ENCODE results near the gene ARMH3.
"Not testable (repeated sequence)": the region's sequence is repeated elsewhere in the genome, so short reads cannot be mapped to it uniquely, and the experiment has no call there.

The ARMH3 gene

GRCh38 chr10:102055647-102056419 lies at the start of gene ARMH3:
Gene ARMH3 (minus strand): TSS chr10:102056173. CDS start chr10:102040114, 16,059 bp downstream.
- DNase-seq (ENCODE audit: low spot score), result peak; percentile 96

- DNase-seq (ENCODE audit: low spot score), result no peak
Measured at GRCh38 chr10:102102421-102102820, 46.4 kb upstream of the ARMH3 start.

GRCh38 chr10:102101152-102101551 lies 45.2 kb upstream of the ARMH3 start:
- DNase-seq (ENCODE audit: low spot score), result no peak

- no peak for DNase-seq (ENCODE audit: low spot score)
Measured at GRCh38 chr10:102096449-102096848, 40.5 kb upstream of the ARMH3 start.

- no peak for DNase-seq (ENCODE audit: low spot score)
Measured at GRCh38 chr10:102090772-102091171, 34.8 kb upstream of the ARMH3 start.

GRCh38 chr10:102086196-102086595 lies 30.2 kb upstream of the ARMH3 start:
- no peak for DNase-seq (ENCODE audit: low spot score)

- DNase-seq (ENCODE audit: low spot score), result no peak
Measured at GRCh38 chr10:102085336-102085735, 29.4 kb upstream of the ARMH3 start.

- no peak for DNase-seq (ENCODE audit: low spot score)
Measured at GRCh38 chr10:102083541-102083940, 27.6 kb upstream of the ARMH3 start.

- peak; percentile 80 for DNase-seq (ENCODE audit: low spot score)
Measured at GRCh38 chr10:102072673-102073527, 16.9 kb upstream of the ARMH3 start.

- DNase-seq (ENCODE audit: low spot score), result no peak
Measured at GRCh38 chr10:102069071-102069470, 13.1 kb upstream of the ARMH3 start.

- DNase-seq (ENCODE audit: low spot score), result no peak
Measured at GRCh38 chr10:102068216-102068615, 12.2 kb upstream of the ARMH3 start.

GRCh38 chr10:102067091-102067916 lies 11.3 kb upstream of the ARMH3 start:
- no peak for DNase-seq (ENCODE audit: low spot score)

- no peak for DNase-seq (ENCODE audit: low spot score)
Measured at GRCh38 chr10:102066399-102067088, 10.6 kb upstream of the ARMH3 start.

- no peak for DNase-seq (ENCODE audit: low spot score)
Measured at GRCh38 chr10:102065561-102066398, 9.8 kb upstream of the ARMH3 start.

GRCh38 chr10:102064868-102065560 lies 9.0 kb upstream of the ARMH3 start, which contains the start of gene HPS6:
Gene HPS6 (plus strand): TSS chr10:102065349. CDS start chr10:102065475, 126 bp downstream.
- DNase-seq (ENCODE audit: low spot score), result peak; percentile 90

GRCh38 chr10:102064503-102064867 lies 8.5 kb upstream of the ARMH3 start:
- DNase-seq (ENCODE audit: low spot score), result no peak

GRCh38 chr10:102059987-102060386 lies 4.0 kb upstream of the ARMH3 start:
- DNase-seq (ENCODE audit: low spot score), result no peak

- DNase-seq (ENCODE audit: low spot score), result not testable (repeated sequence)
Measured at GRCh38 chr10:102054881-102055646, 909 bp downstream of the ARMH3 start.

- no peak for DNase-seq (ENCODE audit: low spot score)
Measured at GRCh38 chr10:102046095-102046494, 9.9 kb downstream of the ARMH3 start.

Data from activated CD4-positive, alpha-beta T cell treated with anti-CD3 and anti-CD28 coated beads, Interleukin-2, Interleukin-4, amounts not matched to agents 100 ng/mL and 50 ng/mL, durations not matched to agents 16 hours and 8 hours (primary cell).